ENCODE results near the gene ULK1.
"Not testable (repeated sequence)": the region's sequence is repeated elsewhere in the genome, so short reads cannot be mapped to it uniquely, and the experiment has no call there.

The ULK1 gene

DNA sequence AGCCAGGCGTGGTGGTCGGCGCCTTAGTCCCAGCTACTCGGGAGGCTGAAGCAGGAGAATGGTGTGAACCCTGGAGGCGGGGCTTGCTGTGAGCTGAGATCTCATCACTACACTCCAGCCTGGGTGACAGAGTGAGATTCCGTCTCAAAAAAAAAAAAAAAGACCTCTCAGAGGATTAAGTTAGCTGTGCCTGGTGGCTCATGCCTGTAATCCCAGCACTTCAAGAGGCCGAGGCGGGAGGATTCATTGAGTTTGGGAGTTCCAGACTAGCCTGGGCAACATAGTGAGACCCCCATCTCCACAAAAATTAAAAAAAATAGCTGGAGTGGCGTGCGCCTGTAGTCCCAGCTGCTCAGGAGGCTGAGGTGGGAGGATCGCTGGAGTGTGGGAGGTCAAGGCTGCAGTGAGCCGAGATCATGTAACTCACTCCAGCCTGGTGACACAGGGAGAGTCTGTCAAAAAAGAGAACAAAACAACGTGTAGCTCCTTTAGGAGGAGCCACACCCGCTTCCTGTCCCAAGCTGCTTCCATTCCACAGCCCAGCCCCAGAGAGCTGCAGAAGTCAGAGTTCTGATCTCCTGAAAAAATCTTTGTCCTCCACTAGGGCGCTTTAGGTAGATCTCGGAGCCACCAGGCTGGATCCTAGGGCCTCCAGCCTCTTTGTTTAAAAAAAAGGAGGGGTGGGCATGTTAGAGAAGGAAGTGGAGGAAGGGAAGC, 11.5 kb upstream of the ULK1 start:
- no peak overlapping the region for H3K4me3 ChIP-seq (ENCODE audit: low read depth, low read length)
- TF ChIP-seq, protein P1, sequence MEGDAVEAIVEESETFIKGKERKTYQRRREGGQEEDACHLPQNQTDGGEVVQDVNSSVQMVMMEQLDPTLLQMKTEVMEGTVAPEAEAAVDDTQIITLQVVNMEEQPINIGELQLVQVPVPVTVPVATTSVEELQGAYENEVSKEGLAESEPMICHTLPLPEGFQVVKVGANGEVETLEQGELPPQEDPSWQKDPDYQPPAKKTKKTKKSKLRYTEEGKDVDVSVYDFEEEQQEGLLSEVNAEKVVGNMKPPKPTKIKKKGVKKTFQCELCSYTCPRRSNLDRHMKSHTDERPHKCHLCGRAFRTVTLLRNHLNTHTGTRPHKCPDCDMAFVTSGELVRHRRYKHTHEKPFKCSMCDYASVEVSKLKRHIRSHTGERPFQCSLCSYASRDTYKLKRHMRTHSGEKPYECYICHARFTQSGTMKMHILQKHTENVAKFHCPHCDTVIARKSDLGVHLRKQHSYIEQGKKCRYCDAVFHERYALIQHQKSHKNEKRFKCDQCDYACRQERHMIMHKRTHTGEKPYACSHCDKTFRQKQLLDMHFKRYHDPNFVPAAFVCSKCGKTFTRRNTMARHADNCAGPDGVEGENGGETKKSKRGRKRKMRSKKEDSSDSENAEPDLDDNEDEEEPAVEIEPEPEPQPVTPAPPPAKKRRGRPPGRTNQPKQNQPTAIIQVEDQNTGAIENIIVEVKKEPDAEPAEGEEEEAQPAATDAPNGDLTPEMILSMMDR (IDR thresholded peaks at IDR 0.05; ENCODE audit: low read depth, low read length): no peak
- in situ Hi-C loops (cut with HindIII; ENCODE audit: low sequenced_read_pairs): no loop called here
- DNase-seq (ENCODE audit: low read depth, low spot score): no peak

DNA sequence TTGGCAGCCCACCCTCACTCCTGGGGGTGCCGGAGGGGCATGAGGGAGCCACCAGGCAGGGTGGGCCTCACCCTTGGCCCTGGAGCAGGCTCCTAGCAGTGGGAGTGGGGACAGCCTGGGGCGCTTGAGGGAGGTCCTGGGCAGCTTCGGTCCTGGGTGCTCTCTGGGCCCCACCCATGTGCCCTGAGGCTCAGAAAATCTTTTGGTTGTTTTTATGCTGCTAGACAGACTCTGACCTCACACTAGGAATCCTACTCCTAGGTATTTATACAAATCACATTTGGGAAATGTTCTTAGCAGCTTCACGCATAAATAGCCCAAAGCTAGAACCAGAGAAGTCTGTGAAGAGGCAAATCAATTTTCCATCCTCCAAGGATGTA, 10.9 kb upstream of the ULK1 start:
- in situ Hi-C loops (cut with HindIII; ENCODE audit: low sequenced_read_pairs): no loop called here
- H3K4me3 ChIP-seq (ENCODE audit: low read depth, low read length): no peak overlapping the region

DNA sequence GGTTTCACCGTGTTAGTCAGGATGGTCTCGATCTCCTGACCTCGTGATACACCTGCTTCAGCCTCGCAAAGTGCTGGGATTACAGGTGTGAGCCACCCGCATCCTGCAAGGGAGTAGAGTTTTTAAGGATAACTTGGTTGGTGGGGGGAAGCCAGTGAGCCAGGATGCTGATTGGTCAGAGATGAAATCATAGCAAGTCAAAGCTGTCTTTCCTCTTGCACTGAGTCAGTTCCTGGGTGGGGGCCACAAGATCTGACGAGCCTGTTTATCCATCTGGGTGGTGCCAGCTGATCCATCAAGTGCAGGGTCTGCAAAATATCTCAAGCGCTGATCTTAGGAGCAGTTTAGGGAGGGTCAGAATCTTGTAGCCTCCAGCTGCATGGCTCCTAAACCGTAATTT, 9.3 kb upstream of the ULK1 start:
- in situ Hi-C loops (cut with HindIII; ENCODE audit: low sequenced_read_pairs); DNase-seq (ENCODE audit: low read depth, low spot score); H3K4me3 ChIP-seq (ENCODE audit: low read depth, low read length): not testable (repeated sequence)

More for the DNA sequence above, 10.9 kb upstream of the ULK1 start:
- no peak for DNase-seq (ENCODE audit: low read depth, low spot score)
- TF ChIP-seq, protein P1 (IDR thresholded peaks at IDR 0.05; ENCODE audit: low read depth, low read length): no peak

DNA sequence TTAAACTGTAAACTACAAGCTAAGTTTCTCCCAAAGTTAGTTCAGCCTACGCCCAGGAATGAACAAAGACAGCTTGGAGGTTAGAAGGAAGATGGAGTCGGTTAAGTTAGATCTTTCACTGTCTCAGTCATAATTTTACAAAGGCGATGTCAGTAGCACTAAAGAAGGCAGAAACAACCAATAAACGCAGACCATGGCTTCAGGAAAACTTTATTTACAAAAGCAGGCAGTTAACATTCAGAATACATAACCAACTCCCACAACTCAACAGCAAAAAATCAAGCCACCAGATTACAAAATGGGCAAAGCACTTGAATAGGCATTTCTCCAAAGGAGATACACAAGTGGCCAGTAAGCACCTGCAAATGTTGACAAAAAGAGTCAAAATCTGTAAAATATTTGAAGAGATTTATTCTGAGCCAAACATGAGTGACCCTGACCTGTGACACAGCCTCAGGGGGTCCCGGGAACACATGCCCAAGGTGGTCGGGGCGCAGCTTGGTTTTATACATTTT, 8.8 kb upstream of the ULK1 start:
- TF ChIP-seq, protein P1 (IDR thresholded peaks at IDR 0.05; ENCODE audit: low read depth, low read length): no peak
- no peak for DNase-seq (ENCODE audit: low read depth, low spot score)
- in situ Hi-C loops (cut with HindIII; ENCODE audit: low sequenced_read_pairs): no loop called here
- no peak overlapping the region for H3K4me3 ChIP-seq (ENCODE audit: low read depth, low read length)

DNA sequence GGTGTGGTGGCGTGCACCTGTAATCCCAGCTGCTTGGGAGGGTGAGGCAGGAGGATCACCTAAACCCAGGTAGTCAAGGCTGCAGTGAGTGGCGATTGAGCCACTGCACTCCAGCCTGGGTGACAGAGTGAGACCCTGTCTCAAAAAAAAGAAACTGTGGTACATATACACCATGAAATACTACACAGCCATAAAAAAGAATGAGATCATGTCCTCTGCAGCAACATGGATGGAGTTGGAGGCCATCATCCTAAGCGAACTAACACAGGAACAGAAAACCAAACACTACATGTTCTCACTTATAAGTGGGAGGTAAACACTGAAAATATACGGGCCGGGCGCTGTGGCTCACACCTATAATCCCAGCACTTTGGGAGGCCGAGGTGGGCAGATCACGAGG, 2.7 kb upstream of the ULK1 start:
- H3K4me3 ChIP-seq (ENCODE audit: low read depth, low read length); in situ Hi-C loops (cut with HindIII; ENCODE audit: low sequenced_read_pairs); DNase-seq (ENCODE audit: low read depth, low spot score): not testable (repeated sequence)

DNA sequence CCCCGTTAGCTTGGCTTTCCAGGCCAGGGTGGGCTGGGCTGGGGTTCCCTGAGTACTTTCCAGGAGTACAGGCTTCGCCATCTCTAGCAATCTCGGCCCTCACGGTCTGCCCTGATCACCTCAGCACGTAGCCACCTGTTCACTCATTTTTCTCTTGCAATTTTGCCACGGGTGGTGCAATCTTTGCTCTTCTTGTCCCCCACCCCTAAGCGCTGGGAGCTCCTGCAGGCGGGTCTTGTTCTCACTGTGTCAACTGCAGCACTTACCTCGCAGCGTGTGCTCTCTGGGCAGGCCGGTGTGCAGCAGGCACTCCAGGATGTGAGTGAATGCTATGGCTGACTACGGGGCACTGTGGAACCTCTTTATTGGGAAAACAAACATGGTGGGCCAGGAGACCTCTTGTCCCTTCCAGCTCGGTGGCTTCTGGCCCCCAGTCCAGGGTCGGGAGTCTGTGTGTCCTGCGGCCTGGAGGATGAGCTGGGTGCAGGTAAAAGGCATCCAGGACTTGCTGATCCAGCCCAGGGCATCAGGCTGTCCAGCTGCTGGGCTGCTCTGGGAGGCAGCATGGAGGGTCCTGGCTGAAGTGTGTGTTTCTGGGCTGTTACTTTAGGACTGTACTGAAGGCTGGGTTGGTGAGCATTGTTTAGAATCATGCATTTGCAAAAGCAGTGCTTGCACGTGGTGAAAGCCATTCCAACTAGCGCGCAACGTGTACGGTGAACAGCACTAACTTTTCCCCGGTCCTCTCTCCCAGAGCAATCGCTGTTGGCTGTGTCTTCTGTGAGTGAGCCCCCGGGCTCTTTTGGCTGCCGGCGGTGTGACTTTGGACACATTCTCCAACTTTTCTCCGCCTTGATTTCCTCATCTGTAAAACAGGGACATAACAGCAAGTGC, 1.5 kb upstream of the ULK1 start:
- in situ Hi-C loops (cut with HindIII; ENCODE audit: low sequenced_read_pairs): no loop called here
- no peak overlapping the region for H3K4me3 ChIP-seq (ENCODE audit: low read depth, low read length)
- TF ChIP-seq, protein P1 (IDR thresholded peaks at IDR 0.05; ENCODE audit: low read depth, low read length): no peak
- DNase-seq (ENCODE audit: low read depth, low spot score): no peak

DNA sequence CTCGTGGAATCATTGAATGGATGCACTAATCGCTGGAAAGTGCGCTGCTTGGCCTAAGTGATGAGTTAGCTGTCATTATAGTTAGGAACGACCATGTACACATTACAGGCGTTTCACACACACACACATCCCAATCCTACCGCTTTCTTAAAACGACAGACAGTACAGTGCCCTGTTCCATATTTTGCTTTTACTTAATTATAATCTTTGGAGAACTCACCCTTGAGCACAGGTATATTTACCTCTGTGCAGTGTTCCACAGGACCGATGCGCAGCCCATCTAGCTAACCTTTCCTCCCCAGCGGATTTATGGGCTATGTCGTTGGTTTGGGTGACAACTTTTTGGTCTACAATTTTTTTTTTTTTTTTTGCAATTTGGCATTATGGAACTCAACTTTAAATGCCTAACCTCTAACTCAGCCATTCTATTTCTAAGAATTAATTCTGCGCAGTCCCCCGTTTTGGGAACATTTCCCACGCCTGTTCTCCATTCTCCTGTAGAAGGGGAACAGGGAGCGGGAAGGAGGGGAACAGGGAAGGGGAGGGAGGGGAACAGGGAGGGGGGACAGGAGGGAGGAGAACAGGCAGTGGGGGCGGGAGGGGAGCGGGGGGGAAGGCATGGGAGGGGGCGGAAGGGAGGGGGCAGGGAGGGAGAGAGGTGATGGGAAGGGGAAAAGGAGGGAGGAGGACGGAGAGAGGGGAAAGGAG, 663 bp upstream of the ULK1 start:
- in situ Hi-C loops (cut with HindIII; ENCODE audit: low sequenced_read_pairs): no loop called here
- TF ChIP-seq, protein P1 (IDR thresholded peaks at IDR 0.05; ENCODE audit: low read depth, low read length): no peak
- H3K4me3 ChIP-seq (ENCODE audit: low read depth, low read length): peak overlapping the region; percentile 13
- DNase-seq (ENCODE audit: low read depth, low spot score): no peak
